Adrenal gland (tissue), 19 donors: Measurements from ENCODE around the gene ANKRD28. TPM values are rescaled to one million over a fixed set of nuclear protein-coding genes. Genes with fewer than 3 reads are reported as not detected.

ENCODE experiments used
- DNase-seq, 7 donors: peaks; one replicate each; pipeline ENCODE4 v3.0.0-alpha.2; 2019 to 2020
- H3K27ac ChIP-seq, 5 donors: fragments of 200-600 bp; sonication (generic) in 4 of 5; 1 replicate in 3 of 5; 2 replicates in 2 of 5; pipeline versions ENCODE4 v1.5.1 to v1.8.0; 2016 to 2020; ENCODE audit warnings: mild to moderate bottlenecking in 1 of 5
- H3K27me3 ChIP-seq: fragments of 200-600 bp; 2 replicates; pipeline ENCODE4 v1.8.0; 2021
- H3K36me3 ChIP-seq, 2 donors: fragments of 200-600 bp; replicated peaks in 1 of 2; 1 replicate in 1 of 2; 2 replicates in 1 of 2; pipeline versions ENCODE4 v1.5.1 to v1.8.0; 2018 to 2022
- H3K4me1 ChIP-seq, 2 donors: fragments of 200-600 bp; replicated peaks in 1 of 2; 1 replicate in 1 of 2; 2 replicates in 1 of 2; pipeline versions ENCODE4 v1.5.1 to v1.8.0; 2018 to 2021
- H3K4me3 ChIP-seq, 4 donors: fragments of 200-600 bp; sonication (generic) in 3 of 4; one replicate each; pipeline ENCODE4 v1.5.1; 2016 to 2018
- H3K9me3 ChIP-seq, 3 donors: fragments of 200-600 bp; sonication (generic) in 1 of 3; replicated peaks in 1 of 3; 1 replicate in 2 of 3; 2 replicates in 1 of 3; pipeline versions ENCODE4 v1.5.1 to v1.8.0; 2016 to 2021
- CTCF ChIP-seq, 6 experiments: fragments of 450-650 bp in 4 of 6; fragments of 200-600 bp in 2 of 6; sonication (generic) in 1 of 6; IDR thresholded peaks; 1 replicate in 5 of 6; 2 replicates in 1 of 6; pipeline versions ENCODE4 v1.5.1 to v1.8.0; 2016 to 2021; ENCODE audit warnings: antibody characterized with exemption in 6 of 6, mild to moderate bottlenecking in 2 of 6, moderate library complexity in 1 of 6
- POLR2A ChIP-seq, 2 donors: fragments of 450-650 bp; IDR thresholded peaks; one replicate each; pipeline ENCODE4 v1.6.1; 2017; ENCODE audit warnings: antibody characterized with exemption in 2 of 2, mild to moderate bottlenecking in 2 of 2, moderate library complexity in 1 of 2
- WGBS, 4 donors: extraction: QIAGEN DNeasy Blood & Tissue Kit in 2 of 4; methylation state at CpG; one replicate each; pipeline versions ENCODE4 v1.1.5 to v1.1.7; 2013 to 2017; 5-methylcytosine and 5-hydroxymethylcytosine counted together
- intact Hi-C, 2 donors: fragments of 100-400 bp; cut with DNase I; formaldehyde crosslinking; loops; one replicate each; pipeline versions ENCODE4 v1.14.1 to v1.15.0; 2022 to 2023
- long read RNA-seq, 10 donors: library from polyadenylated mRNA in 3 of 10; unstranded in 2 of 10; stranded (forward) in 1 of 10; transcript quantifications; one replicate each; pipeline ENCODE4 v2.0.0 and lab custom pipeline, GENCODE V29; 2021 to 2026
- polyA plus RNA-seq, 3 donors: library from polyadenylated mRNA; stranded (reverse); fragments of 200-250 nt in 2 of 3; fragments of 350-450 nt in 1 of 3; fragmentation: Illumina TruSeq in 1 of 3; extraction: RNeasy Lipid Tissue Mini Kit (QIAGEN cat#74804) in 1 of 3; gene quantifications; one replicate each; pipeline ENCODE4 v1.2.3, GENCODE V29; 2013 to 2014
- total RNA-seq, 9 donors: library from RNA; depleted of rRNA in 4 of 9; stranded (reverse); fragments of >200 nt in 4 of 9; fragments of 120-200 nt in 1 of 9; fragmentation: NEBNext Ultra II Directional in 1 of 9; extraction: Animal tissue kit (Norgen Biotek cat#: 25700) in 1 of 9; gene quantifications; one replicate each; pipeline versions ENCODE4 v1.1.0 to v1.2.4, GENCODE V29; 2013 to 2023
- donor health status: healthy with polysubstance abuse.
- donor health status: Bipolar disorder and iron deficiency.
- donor health status: DM: yes; HTN: yes; CAD: no.
- donor health status: DM: no; HTN: no; CAD: no.
- donor health status: DM: no; HTN: no; CAD: no.
- donor health status: DM: yes; HTN: yes; CAD: no.

The ANKRD28 gene
- total RNA-seq (10 to 100 TPM; 14.0 to 71.7 (median 44.5) TPM), polyA plus RNA-seq (10 to 100 TPM; 11.0 to 16.9 (median 16.2) TPM)
- long read RNA-seq, donor 1, full-length matches to known transcripts = 1 of 1 reads
- long read RNA-seq, donor 1, partial matches to known transcripts = 0 of 1 reads
- long read RNA-seq, donor 1, other reads (novel, unspliced or antisense) = 0 of 1 reads
- long read RNA-seq, donor 2, full-length matches to known transcripts = 2 of 2 reads
- long read RNA-seq, donor 2, partial matches to known transcripts = 0 of 2 reads
- long read RNA-seq, donor 2, other reads (novel, unspliced or antisense) = 0 of 2 reads
- long read RNA-seq, donor 3, full-length matches to known transcripts = 2 of 2 reads
- long read RNA-seq, donor 3, partial matches to known transcripts = 0 of 2 reads
- long read RNA-seq, donor 3, other reads (novel, unspliced or antisense) = 0 of 2 reads
- long read RNA-seq, donor 4 = 0 reads
- long read RNA-seq, donor 5, full-length matches to known transcripts = 5 of 18 reads
- long read RNA-seq, donor 5, partial matches to known transcripts = 3 of 18 reads
- long read RNA-seq, donor 5, other reads (novel, unspliced or antisense) = 10 of 18 reads
- long read RNA-seq, donor 6, partial matches to known transcripts = 1 of 3 reads
- long read RNA-seq, donor 6, other reads (novel, unspliced or antisense) = 2 of 3 reads
- long read RNA-seq, donor 7, partial matches to known transcripts = 6 of 12 reads
- long read RNA-seq, donor 7, other reads (novel, unspliced or antisense) = 5 of 12 reads
- long read RNA-seq, donor 8 = 0 reads
- long read RNA-seq, donor 9, partial matches to known transcripts = 0 of 1 reads
- long read RNA-seq, donor 9, other reads (novel, unspliced or antisense) = 0 of 1 reads
- long read RNA-seq, donor 10 = 0 reads

- Histone ChIP-seq H3K4me3 (peak within 1 kb of the TSS in 2 of 4 donors; percentile 40 to 48), H3K27ac (peak within 1 kb of the TSS; percentile 34 to 89 (median 88)), H3K36me3 (no peaks in the 10 kb centered on the region), H3K27me3 (no peaks in the 10 kb centered on the region), H3K9me3 (peaks cover 0 to 8% (median 0%) of the 10 kb centered on the region in 3 donors), H3K4me1 (peaks cover 4 to 62% of the 10 kb centered on the region in 2 donors)
- TF ChIP-seq POLR2A (IDR thresholded peaks at IDR 0.05) (peak in 1 of 2 donors; percentile 83), CTCF (IDR thresholded peaks at IDR 0.05) (peak in 4 of 6 experiments; percentile 25 to 54 (median 33))
- WGBS, 4 donors = 1 to 2% (median 1%) methylated on average over 6 of the region's 6 CpGs
- peak in 3 of 7 donors; percentile 18 to 29 (median 25) for DNase-seq
- intact Hi-C loops = no loop called here
Observed at GRCh38 chr3:15797642-15798303, at the start of gene ANKRD28. TSS of gene ANKRD28 (minus strand) at chr3:15797979. CDS start at chr3:15796521, 1,458 bp downstream.

DNA sequence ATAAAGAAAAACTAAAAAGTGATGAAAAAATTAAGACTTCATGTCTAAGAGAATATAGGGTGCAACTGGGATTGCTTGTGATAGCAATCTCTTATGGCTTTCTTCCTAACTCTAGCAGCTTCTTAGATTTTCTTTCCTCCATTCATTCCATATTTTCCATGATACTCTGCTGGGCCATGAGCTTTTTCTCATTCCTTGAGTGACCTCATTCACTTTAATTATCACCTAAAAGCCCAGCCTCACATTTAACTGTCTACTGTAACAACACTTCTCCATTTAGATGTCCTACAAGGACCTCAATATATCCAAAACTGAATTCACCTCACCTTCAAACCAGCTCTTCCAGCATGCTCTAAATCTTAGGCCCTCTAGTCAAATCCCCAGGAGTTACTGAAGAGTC, 49.5 kb upstream of the ANKRD28 start:
- DNase-seq = no peak
- Histone ChIP-seq H3K4me1 (no peaks in the 10 kb centered on the region), H3K4me3 (no peak overlapping the region), H3K36me3 (no peaks in the 10 kb centered on the region), H3K27me3 (no peaks in the 10 kb centered on the region), H3K9me3 (no peaks in the 10 kb centered on the region), H3K27ac (no peak overlapping the region)
- intact Hi-C loops = no loop called here
- TF ChIP-seq CTCF (IDR thresholded peaks at IDR 0.05) = no peak
- no peak for TF ChIP-seq POLR2A (IDR thresholded peaks at IDR 0.05)

GRCh38 chr3:15846606-15847005, 48.8 kb upstream of the ANKRD28 start:
- Histone ChIP-seq H3K27ac (no peak overlapping the region), H3K36me3 (no peaks in the 10 kb centered on the region), H3K9me3 (no peaks in the 10 kb centered on the region), H3K27me3 (no peaks in the 10 kb centered on the region), H3K4me3 (no peak overlapping the region), H3K4me1 (no peaks in the 10 kb centered on the region)
- intact Hi-C loops = no loop called here
- DNase-seq = no peak
- TF ChIP-seq POLR2A (IDR thresholded peaks at IDR 0.05) (no peak), CTCF (IDR thresholded peaks at IDR 0.05) (no peak)

GRCh38 chr3:15845475-15845874, 47.7 kb upstream of the ANKRD28 start:
- no peak overlapping the region for H3K27ac ChIP-seq
- H3K4me1 ChIP-seq = no peaks in the 10 kb centered on the region
- intact Hi-C loops = no loop called here
- H3K4me3 ChIP-seq = no peak overlapping the region
- WGBS, 4 donors = 78 to 88% (median 83%) methylated on average over 3 of the region's 3 CpGs
- H3K27me3 ChIP-seq = no peaks in the 10 kb centered on the region
- no peaks in the 10 kb centered on the region for H3K9me3 ChIP-seq
- TF ChIP-seq CTCF (IDR thresholded peaks at IDR 0.05) = no peak
- TF ChIP-seq POLR2A (IDR thresholded peaks at IDR 0.05) = no peak
- no peak for DNase-seq
- H3K36me3 ChIP-seq = no peaks in the 10 kb centered on the region
